SK-N-SH (cell line): ENCODE data around the gene CYP2F1.

Source experiments
- CTCF ChIP-seq: fragments of 200-600 bp; sonication (generic); IDR thresholded peaks from 2 replicates; pipeline ENCODE4 v1.6.1; 2017; ENCODE audit warnings: antibody characterized with exemption, mild to moderate bottlenecking, moderate library complexity
- ELF1 ChIP-seq: IDR thresholded peaks from 2 replicates; pipeline ENCODE4 v1.4.0; 2012
- GABPA ChIP-seq: IDR thresholded peaks from 2 replicates; pipeline ENCODE4 v1.4.0; 2012; ENCODE audit warnings: low read depth, mild to moderate bottlenecking
- MAX ChIP-seq: IDR thresholded peaks from 2 replicates; pipeline ENCODE4 v1.4.0; 2012; ENCODE audit warnings: low read depth
- MXI1 ChIP-seq: IDR thresholded peaks from 2 replicates; pipeline ENCODE4 v1.6.1; 2012; ENCODE audit warnings: mild to moderate bottlenecking, low read depth, low read length, improper control_type of control experiment
- POLR2AphosphoS5 ChIP-seq: IDR thresholded peaks from 2 replicates; pipeline ENCODE4 v1.6.1; 2012; ENCODE audit warnings: low read depth, low read length
- RAD21 ChIP-seq: IDR thresholded peaks from 2 replicates; pipeline ENCODE4 v1.6.1; 2012; ENCODE audit warnings: mild to moderate bottlenecking, low read length
- RCOR1 ChIP-seq: fragments of 150-350 bp; IDR thresholded peaks from 2 replicates; pipeline ENCODE4 v1.6.1; 2017; ENCODE audit warnings: antibody characterized with exemption, low read length
- REST ChIP-seq: IDR thresholded peaks from 2 replicates; pipeline ENCODE4 v1.6.1; 2012; ENCODE audit warnings: mild to moderate bottlenecking, low read depth, low read length, moderate library complexity
- SMC3 ChIP-seq: IDR thresholded peaks from 2 replicates; pipeline ENCODE4 v1.6.1; 2012; ENCODE audit warnings: low read depth, low read length, improper control_type of control experiment
- TEAD4 ChIP-seq: IDR thresholded peaks from 2 replicates; pipeline ENCODE4 v1.4.0; 2012; ENCODE audit warnings: mild to moderate bottlenecking, borderline replicate concordance; ENCODE audit not compliant: insufficient read depth

GRCh38 chr19:41123716-41124294, 9.6 kb downstream of the CYP2F1 start:
- TF ChIP-seq CTCF: no peak
- TF ChIP-seq ELF1: no peak
- no peak for TF ChIP-seq POLR2AphosphoS5
- TF ChIP-seq MXI1: no peak
- no peak for TF ChIP-seq MAX
- TF ChIP-seq RCOR1: no peak
- TF ChIP-seq REST: no peak
- TF ChIP-seq TEAD4: no peak
- TF ChIP-seq SMC3: no peak
- TF ChIP-seq GABPA: no peak
- TF ChIP-seq RAD21: no peak
